OCI-LY3 (cell line): ENCODE results near the gene TPMT.

Source experiments
- CTCF ChIP-seq: fragments of 200-600, 300-600 bp; sonication (generic); IDR thresholded peaks from 2 replicates; pipeline ENCODE4 v1.5.1; 2014; ENCODE audit warnings: antibody characterized with exemption, low read length, low read depth
- EZH2phosphoT487 ChIP-seq: fragments of 200-600 bp; shearing (Covaris generic); IDR thresholded peaks from 2 replicates; pipeline ENCODE4 v1.6.1; 2018; ENCODE audit warnings: antibody characterized with exemption, mixed run types, low read depth

GRCh38 chr6:18141805-18142590 is 12.9 kb downstream of the TPMT start:
- no peak for TF ChIP-seq CTCF
- TF ChIP-seq EZH2phosphoT487 = no peak
